Measurements from ENCODE around the gene NCOA3. TPM values are rescaled to one million over a fixed set of nuclear protein-coding genes. Genes with fewer than 3 reads are reported as not detected.

NCOA3 gene
- total RNA-seq, 6 donors from 2014 or later = 27.9 to 54.7 (median 38.9) TPM

DNA sequence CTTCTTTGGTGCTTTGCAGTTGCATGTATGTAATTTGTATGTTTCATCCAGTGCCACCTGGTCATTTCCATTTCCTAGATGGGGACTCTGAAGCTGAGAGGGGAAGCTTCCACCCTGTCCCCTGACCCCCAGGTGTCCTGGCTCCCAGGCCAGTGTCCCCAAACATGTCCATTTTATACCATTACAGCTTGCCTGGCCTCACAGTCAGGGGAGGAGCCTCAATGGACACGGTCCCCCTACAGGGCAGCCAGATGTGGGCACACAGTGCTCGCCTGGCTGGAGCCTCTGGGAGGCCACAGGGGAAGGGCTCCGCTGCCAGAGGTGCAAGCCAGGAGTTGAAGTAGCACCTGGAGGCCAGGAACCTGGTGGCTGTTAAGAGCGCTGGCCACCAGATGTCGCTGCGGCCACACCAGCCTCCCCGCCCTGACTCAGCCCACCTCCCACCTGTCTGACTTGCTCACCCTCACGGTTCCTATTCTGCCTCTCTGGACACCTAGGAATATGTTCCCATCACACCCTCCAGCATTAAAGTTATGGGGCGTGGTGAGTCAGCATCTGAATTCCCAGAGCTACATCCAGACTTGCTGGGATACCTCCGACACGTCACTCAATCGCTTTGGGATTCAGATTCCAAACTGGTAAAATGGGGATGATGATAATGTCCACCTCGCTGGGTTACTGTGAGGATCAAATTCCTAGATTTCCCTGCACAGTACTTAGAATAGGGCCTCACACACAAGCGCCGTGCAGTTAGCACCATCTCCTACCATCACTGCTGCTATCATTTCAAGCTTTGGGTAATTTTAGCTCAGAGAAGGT is 176.2 kb downstream of the NCOA3 start:
- peak; percentile 41 to 44 for ATAC-seq (ENCODE audit: low FRiP score in 2 of 2)
- H3K36me3 ChIP-seq = no peaks in the 10 kb centered on the region
- peak; percentile 54 to 88 for DNase-seq
- 53 to 56% methylated on average over 13 of the region's 15 CpGs for WGBS, 2 donors
- no peak for TF ChIP-seq POLR2AphosphoS5 (IDR thresholded peaks at IDR 0.05)
- TF ChIP-seq EP300 (IDR thresholded peaks at IDR 0.05) = no peak
- no peak for TF ChIP-seq POLR2A (IDR thresholded peaks at IDR 0.05)
- TF ChIP-seq, protein P1, sequence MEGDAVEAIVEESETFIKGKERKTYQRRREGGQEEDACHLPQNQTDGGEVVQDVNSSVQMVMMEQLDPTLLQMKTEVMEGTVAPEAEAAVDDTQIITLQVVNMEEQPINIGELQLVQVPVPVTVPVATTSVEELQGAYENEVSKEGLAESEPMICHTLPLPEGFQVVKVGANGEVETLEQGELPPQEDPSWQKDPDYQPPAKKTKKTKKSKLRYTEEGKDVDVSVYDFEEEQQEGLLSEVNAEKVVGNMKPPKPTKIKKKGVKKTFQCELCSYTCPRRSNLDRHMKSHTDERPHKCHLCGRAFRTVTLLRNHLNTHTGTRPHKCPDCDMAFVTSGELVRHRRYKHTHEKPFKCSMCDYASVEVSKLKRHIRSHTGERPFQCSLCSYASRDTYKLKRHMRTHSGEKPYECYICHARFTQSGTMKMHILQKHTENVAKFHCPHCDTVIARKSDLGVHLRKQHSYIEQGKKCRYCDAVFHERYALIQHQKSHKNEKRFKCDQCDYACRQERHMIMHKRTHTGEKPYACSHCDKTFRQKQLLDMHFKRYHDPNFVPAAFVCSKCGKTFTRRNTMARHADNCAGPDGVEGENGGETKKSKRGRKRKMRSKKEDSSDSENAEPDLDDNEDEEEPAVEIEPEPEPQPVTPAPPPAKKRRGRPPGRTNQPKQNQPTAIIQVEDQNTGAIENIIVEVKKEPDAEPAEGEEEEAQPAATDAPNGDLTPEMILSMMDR (IDR thresholded peaks at IDR 0.05) = peak; percentile 52 to 79 (median 66)
- no peaks in the 10 kb centered on the region for H3K9me3 ChIP-seq
- H3K27ac ChIP-seq = no peak overlapping the region
- H3K4me1 ChIP-seq = peaks cover 10 to 17% (median 15%) of the 10 kb centered on the region in 4 donors
- H3K27me3 ChIP-seq = no peaks in the 10 kb centered on the region
- no peak overlapping the region for H3K4me3 ChIP-seq

- WGBS, 2 donors = 92 to 95% methylated on average over 14 to 17 of the region's 17 CpGs
- no peak for ATAC-seq (ENCODE audit: low FRiP score in 2 of 2)
- Histone ChIP-seq H3K27me3 (no peaks in the 10 kb centered on the region), H3K27ac (no peak overlapping the region), H3K4me1 (peaks cover 12 to 18% (median 18%) of the 10 kb centered on the region in 4 donors), H3K9me3 (no peaks in the 10 kb centered on the region), H3K36me3 (no peaks in the 10 kb centered on the region), H3K4me3 (no peak overlapping the region)
- peak in 1 of 2 donors; percentile 50 for DNase-seq
- TF ChIP-seq POLR2AphosphoS5 (IDR thresholded peaks at IDR 0.05) = no peak
These were observed 176.8 kb downstream of the NCOA3 start for GRCh38 chr20:47678536-47678935.

- H3K9me3 ChIP-seq = no peaks in the 10 kb centered on the region
- H3K36me3 ChIP-seq = no peaks in the 10 kb centered on the region
- DNase-seq (no peak), ATAC-seq (ENCODE audit: low FRiP score in 2 of 2) (no peak)
- no peak overlapping the region for H3K4me3 ChIP-seq
- TF ChIP-seq POLR2A (IDR thresholded peaks at IDR 0.05) (no peak), EP300 (IDR thresholded peaks at IDR 0.05) (no peak), POLR2AphosphoS5 (IDR thresholded peaks at IDR 0.05) (no peak)
- TF ChIP-seq, protein P1 (IDR thresholded peaks at IDR 0.05) = no peak
- WGBS, 2 donors = 90 to 100% methylated on average over 3 to 4 of the region's 4 CpGs
- no peaks in the 10 kb centered on the region for H3K27me3 ChIP-seq
- H3K4me1 ChIP-seq = peaks cover 12 to 18% (median 18%) of the 10 kb centered on the region in 4 donors
- H3K27ac ChIP-seq = no peak overlapping the region
These were observed 177.8 kb downstream of the NCOA3 start for GRCh38 chr20:47679462-47679861.

- Histone ChIP-seq H3K27ac (peak overlapping the region in 1 of 4 donors; percentile 44), H3K36me3 (no peaks in the 10 kb centered on the region), H3K27me3 (no peaks in the 10 kb centered on the region), H3K9me3 (no peaks in the 10 kb centered on the region), H3K4me1 (peaks cover 12 to 18% (median 18%) of the 10 kb centered on the region in 4 donors), H3K4me3 (no peak overlapping the region)
- ATAC-seq (ENCODE audit: low FRiP score in 2 of 2) (no peak), DNase-seq (no peak)
- TF ChIP-seq, protein P1 (IDR thresholded peaks at IDR 0.05) = no peak
- TF ChIP-seq EP300 (IDR thresholded peaks at IDR 0.05) = no peak
- no peak for TF ChIP-seq POLR2AphosphoS5 (IDR thresholded peaks at IDR 0.05)
- TF ChIP-seq POLR2A (IDR thresholded peaks at IDR 0.05) = no peak
- WGBS, 2 donors = 88 to 92% methylated on average over 6 of the region's 6 CpGs
These were observed 179.3 kb downstream of the NCOA3 start for GRCh38 chr20:47680804-47681529.

DNA sequence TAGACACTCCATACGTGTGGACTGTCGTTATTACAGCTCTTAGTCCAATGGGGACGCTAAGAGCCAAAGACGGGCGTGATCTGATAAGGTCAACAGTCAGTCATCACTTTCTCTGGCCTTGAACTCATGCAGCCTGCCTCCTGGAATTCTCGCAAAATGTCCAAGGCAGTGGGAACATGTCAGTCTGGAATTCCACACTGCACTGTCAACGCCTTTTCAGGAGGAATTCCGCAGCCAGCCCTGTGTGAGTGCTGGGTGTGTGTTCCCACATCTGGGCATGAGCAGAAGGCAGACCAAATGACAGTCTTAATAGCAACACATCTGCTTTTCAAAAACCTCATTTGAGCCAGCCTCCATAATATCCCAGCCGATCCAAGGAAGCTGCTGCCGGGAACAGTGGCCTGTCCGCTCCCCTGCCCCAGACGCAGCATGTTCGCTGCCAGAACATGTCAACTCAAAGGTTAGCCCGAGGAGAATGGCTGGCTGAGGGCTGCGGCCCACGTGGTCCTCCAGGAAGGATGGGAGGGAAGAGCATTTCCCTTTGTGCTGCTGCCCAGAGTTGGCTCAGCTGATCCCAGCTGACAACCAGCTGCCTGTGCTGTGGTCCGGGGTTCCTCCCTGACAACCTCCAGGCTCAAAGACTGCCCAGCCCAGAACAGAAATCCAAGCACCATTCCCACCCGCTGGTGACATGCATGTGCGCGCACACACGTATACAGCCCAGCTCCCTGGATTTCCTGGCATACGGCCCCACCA is 180.5 kb downstream of the NCOA3 start:
- Histone ChIP-seq H3K9me3 (no peaks in the 10 kb centered on the region), H3K4me3 (no peak overlapping the region), H3K27ac (peak overlapping the region; percentile 30 to 56 (median 46)), H3K27me3 (no peaks in the 10 kb centered on the region), H3K4me1 (peaks cover 12 to 18% (median 18%) of the 10 kb centered on the region in 4 donors), H3K36me3 (no peaks in the 10 kb centered on the region)
- ATAC-seq (ENCODE audit: low FRiP score in 2 of 2) = peak; percentile 40 to 62
- peak; percentile 10 to 72 for TF ChIP-seq POLR2AphosphoS5 (IDR thresholded peaks at IDR 0.05)
- TF ChIP-seq, protein P1 (IDR thresholded peaks at IDR 0.05) = no peak
- peak in 1 of 4 donors; percentile 2 for TF ChIP-seq EP300 (IDR thresholded peaks at IDR 0.05)
- TF ChIP-seq POLR2A (IDR thresholded peaks at IDR 0.05) = no peak
- WGBS, 2 donors = 52 to 55% methylated on average over 16 to 21 of the region's 22 CpGs
- peak; percentile 45 to 83 for DNase-seq
